ENCODE measurements around the gene SLC2A1.

Gene SLC2A1

DNA sequence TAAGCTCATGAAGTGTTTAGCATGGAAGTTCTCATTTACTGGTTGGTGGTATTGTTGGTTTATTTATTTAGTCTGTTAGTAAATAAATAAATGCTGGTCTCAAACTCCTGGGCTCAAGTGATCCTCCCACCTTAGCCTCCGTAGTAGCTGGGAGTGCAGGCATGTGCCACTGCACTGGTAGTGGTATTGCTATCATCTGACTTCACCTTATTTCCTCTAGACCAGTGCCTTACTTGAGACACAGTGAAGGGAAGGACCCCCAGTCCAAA is 1.4 kb upstream of the SLC2A1 start:
- no peak for DNase-seq

DNA sequence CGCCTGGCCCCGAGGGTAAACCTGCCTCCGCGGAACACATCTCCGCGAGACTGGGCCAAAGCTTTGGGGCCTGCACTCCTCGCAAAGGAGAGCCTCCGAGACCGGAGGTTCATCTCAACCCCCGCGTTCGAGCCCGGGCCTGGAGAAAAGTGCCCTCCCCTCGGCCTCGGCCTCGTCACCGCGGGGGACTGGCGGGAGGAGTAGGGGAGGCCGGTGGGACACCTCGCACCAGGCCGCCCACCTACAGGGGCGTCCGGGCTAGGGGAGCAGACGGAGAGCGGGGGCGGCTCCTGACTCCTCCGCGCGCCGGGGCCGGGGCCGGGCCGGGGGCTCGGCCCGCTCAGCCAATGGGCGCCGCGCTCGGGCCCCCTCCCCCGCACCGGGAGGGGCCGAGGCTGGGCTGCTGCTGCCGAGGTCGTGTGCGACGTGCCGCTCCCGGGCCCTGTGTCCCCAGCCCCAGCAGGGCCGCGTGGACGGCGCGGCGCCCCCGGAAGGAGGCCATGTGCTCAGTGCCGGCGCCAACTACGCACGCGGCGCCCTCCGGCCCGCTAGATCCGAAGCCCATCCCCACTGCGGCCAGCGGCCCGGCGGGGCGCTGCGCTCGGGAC is 684 bp downstream of the SLC2A1 start:
- DNase-seq: no peak

- no peak for DNase-seq
Observed at GRCh38 chr1:42957229-42957879, 1.3 kb downstream of the SLC2A1 start.

GRCh38 chr1:42956739-42957138 is 1.9 kb downstream of the SLC2A1 start:
- no peak for DNase-seq

- no peak for DNase-seq
Observed at GRCh38 chr1:42955311-42956063, 3.2 kb downstream of the SLC2A1 start.

DNA sequence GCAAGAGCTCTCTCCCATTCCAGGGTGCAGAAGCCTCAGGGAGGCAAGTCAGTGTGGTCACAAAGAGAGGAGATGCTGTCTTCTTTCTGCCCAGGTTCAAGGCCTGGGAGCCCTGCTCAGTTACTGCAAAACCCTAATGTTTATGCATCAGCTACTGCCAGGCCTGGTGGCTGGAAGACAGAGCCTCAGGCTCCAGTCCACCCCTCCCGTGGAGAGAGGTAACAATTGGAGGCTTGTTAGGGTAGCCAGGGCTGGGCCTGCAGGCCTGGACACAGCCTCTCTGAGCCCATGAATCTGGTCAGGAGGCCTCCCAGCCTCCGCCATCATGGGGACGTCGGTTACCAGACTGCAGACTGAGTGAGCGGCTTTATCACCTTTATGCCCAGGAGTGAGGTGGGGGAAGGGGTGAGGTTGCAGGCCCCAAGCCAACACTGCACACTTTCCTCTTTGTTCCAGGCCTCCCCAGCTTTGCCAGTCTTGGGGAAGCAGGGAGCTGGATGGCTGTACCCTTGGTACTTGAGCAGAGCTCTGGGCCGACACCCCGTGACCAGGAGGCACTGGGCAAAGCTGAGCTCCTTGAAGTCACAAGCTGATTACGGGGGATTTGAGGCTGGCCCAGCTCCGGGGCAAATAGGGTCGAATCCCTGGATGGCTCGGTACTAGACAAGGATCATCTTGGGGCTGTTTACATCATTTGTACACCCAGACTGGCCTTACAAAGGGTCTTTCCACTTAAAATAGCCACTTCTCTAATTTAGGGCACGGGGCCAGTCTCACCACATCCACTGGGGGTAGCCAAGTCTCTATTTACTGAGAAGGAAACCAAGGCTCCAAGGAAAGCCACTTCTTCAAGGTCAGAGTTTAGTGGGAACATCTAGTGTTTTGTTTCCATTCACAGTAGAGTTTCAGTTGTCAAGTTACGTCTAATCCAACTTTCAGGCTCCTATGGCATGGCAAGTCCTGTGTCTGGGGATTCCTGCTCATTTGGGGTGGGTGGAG is 5.2 kb downstream of the SLC2A1 start:
- no peak for DNase-seq

DNA sequence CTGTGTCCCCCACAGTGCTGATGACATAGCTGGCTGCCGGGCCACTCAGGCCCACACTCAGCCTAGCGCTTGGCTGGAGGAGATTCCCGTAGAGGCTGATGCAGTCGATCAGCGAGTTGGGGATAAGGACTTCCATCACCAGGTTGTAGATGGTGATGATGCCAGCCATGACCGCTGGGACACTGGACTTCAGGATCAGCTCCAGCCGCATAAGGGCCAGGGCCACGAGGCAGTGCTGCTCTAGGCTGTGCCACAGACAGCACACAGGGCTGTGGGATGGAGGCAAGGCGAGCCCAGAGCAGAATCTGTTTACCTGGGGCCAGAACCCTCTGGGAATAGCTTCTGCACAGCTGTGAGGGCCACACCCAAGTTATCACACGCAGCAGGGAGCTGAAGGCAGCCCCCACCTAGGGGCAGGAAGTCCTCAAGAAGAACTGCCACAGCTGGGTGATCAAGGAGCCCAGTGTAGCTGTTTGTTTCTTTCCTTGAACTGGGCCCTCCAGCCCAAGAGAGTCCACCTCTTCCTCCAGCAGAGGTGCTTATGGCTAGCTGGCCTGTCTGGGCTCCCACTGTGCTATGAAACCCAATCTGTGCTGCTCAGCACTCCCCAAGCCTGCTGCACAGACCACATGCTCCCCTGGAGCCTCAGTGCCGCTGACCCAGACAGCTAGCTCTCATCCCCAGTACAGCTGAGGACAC is 6.2 kb downstream of the SLC2A1 start:
- no peak for DNase-seq

DNA sequence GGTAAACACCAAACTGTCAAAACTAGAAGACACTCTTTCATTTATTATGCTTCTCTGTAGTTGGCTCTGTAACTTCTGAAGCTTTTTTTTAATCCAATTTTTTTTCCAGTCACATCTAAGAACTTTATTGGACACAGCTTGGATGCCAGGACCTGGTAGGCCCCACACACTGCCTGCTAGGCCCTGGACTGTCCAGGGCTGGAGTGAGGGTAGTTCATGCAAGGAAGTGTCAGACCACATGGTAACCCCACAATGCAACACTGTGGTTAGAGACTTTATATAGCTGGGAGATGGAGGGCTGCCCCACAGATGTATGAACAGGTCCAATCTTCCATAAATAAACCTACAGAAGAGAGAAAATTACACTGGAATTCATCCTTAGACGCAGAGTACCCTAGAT is 7.1 kb downstream of the SLC2A1 start:
- no peak for DNase-seq

GRCh38 chr1:42950116-42950481 is 8.6 kb downstream of the SLC2A1 start:
- DNase-seq: no peak

GRCh38 chr1:42949312-42950115 is 9.2 kb downstream of the SLC2A1 start:
- DNase-seq: no peak

GRCh38 chr1:42947965-42948732 is 10.5 kb downstream of the SLC2A1 start:
- DNase-seq: no peak

DNA sequence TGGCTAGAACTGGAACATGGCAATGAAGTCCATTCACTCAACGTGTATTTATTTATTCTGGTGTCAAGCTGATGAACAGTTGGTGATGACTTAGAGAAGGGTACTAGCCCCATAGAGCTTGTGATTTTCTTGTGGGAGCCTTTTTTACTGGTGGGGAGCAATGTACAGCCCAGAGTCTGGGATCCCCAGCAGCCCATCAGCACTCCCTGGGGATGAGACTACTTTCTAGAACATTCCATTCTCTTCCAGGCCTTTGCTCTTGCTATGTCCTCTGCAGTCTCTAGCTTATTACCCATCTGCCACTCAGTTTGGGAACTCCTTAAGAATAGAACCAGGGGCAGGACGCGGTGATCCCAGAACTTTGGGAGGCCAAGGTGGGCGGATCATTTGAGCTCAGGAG is 11.6 kb downstream of the SLC2A1 start:
- no peak for DNase-seq

DNA sequence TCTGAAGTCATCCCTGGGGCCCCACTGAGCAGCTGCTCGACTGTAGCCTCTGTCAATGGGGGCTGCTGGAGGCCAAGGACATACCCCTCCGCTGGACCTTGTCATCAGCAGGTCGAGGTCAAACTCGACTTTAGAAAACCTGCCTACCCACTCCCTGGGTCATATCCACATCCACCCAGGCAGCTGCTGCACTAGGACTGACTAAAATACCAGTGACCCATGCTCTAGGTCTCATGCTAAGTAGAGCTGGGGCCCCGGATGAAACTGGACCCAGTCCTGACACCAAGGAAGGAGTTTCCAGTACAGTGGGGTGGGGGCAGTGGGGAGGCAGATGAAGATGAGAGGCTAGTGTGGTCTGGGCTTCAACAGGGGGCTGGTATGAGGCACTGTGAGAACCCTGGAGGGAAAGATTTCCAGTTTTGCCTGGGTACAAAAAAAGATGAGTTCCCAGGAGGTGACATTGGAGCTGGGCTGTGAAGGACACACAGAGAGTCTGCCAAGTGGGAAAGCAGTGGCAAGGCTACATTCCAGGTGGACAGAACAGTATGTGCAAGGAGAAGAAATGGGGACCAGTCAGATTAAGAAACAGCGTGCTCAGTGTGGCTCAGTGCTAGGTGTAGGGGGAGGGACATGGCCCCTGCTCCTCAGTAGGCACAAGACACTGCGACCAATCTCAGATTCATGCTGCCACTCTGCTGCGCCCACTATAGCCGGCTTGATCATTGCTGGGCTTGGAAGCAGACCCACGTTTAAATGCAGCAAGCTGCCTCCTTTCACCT is 12.4 kb downstream of the SLC2A1 start:
- no peak for DNase-seq

- peak in 1 of 2 donors; percentile 34 for DNase-seq
Observed at GRCh38 chr1:42945164-42945563, 13.5 kb downstream of the SLC2A1 start.

- DNase-seq: peak in 1 of 2 donors; percentile 70
Observed at GRCh38 chr1:42944246-42944928, 14.3 kb downstream of the SLC2A1 start.

DNA sequence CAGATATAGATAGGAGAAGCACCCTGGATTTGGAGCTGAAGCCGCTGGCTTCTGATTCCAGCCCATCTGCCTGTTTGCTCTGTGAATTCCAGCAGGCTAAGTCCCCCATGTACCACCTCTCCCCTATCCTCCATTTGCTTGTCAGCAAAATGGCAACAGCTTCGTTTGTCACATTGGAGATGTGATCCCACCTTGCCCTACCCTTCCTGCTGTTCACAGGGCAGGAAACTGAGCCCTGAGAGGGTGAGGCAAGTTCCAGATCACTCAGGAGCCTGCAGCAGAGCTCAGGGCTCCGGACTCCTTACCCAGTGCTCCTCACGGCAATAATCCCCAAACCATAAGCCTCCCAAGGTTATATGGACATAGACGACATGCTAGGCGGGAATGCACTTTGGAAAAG is 14.9 kb downstream of the SLC2A1 start:
- no peak for DNase-seq

GRCh38 chr1:42943166-42943565 is 15.5 kb downstream of the SLC2A1 start:
- no peak for DNase-seq

- no peak for DNase-seq
Observed at GRCh38 chr1:42942444-42942843, 16.2 kb downstream of the SLC2A1 start.

DNA sequence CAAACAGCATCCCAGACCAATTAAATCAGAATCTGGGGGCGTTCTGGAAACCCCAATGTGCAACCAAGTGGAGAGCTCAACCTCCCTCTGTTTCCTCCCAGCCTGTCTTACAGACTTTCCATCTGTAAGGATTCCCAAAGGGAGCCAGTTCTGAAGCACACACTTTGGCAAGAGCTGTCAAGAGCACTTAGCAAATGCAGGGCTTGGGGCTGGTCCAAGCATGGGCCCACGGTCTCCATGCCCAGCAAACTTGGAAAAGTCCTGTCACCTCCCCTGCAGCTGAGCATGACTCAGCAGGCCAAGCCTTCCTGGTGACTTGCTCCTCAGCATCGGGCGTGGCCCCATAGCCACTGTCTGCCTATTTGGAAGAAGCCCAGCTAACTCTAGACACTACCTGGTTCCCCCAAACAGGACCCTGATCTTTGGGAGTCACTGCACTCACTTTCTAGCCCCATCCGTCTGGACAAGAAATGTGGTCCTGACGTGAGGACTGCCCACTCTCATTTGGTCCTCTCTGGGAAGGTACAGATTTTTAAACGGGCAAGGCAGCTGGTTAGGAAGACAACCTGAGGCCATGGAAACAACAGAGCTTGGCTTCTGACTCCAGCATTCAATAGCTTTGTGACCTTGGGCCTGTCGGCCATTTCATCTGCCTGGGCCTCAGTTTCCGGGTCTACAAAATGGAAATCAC is 16.9 kb downstream of the SLC2A1 start:
- DNase-seq: peak; percentile 27 to 44
